ENCODE measurements around the gene COG5. TPM values are rescaled to one million over a fixed set of nuclear protein-coding genes. Genes with fewer than 3 reads are reported as not detected.
A peak's percentile ranks its signal among the peaks of the same experiment; 100 is the strongest.

Gene COG5
- total and polyA plus RNA-seq, 2 experiments from 2014 or later = 15.4 to 36.5 TPM

DNA sequence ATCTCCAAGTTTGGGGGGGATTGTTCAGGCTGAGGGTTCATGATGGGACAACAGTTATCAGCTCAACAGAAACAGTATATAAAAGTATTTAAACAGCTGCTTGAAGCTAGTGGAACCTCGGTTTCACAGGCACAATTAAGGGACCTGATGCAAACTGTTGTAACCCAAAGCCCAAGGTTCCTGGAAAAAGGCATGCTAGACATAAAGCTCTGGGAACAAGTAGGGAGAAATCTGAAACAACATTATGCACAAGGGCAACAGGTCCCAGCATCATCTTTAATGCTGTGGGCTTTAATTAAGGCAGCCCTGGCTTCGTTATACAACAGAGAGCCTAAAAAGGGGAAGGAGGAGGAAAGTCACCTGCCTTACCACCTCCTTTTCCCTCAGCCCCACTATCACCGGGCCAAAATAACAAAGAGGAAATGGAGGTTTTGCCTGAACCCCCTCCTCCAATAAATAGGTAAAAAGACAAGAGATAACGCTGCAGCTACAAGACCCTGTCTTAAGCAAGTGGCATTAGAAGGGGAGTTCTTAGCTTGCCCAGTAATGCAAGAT, 177.1 kb downstream of the COG5 start:
- Histone ChIP-seq H2AFZ (no peak overlapping the region), H3K4me1 (ENCODE audit: insufficient read depth) (peaks cover 26% of the 10 kb centered on the region), H3K27ac (ENCODE audit: low read depth) (no peak overlapping the region), H3K27me3 (ENCODE audit: insufficient read depth) (no peaks in the 10 kb centered on the region), H3F3A (replicated peaks; ENCODE audit: low read depth) (no peaks in the 10 kb centered on the region), H3K4me3 (no peak overlapping the region), H3K36me3 (ENCODE audit: insufficient read depth) (no peaks in the 10 kb centered on the region), H3K4me2 (peak overlapping the region; percentile 42), H3K79me2 (replicated peaks; ENCODE audit: insufficient read depth) (no peaks in the 10 kb centered on the region), H4K20me1 (replicated peaks; ENCODE audit: insufficient read depth) (no peaks in the 10 kb centered on the region), H3K9me2 (ENCODE audit: insufficient read depth) (no peaks in the 10 kb centered on the region)
- peaks cover 14% of the 10 kb centered on the region for H3K9me3 Mint-ChIP-seq
- H3K4me1 Mint-ChIP-seq = peaks cover 48% of the 10 kb centered on the region
- peaks cover 10% of the 10 kb centered on the region for H3K27me3 Mint-ChIP-seq (ENCODE audit: insufficient read depth, low read depth, poor library complexity)
- ATAC-seq (no peak), DNase-seq (ENCODE audit: low spot score) (no peak)
- no peak overlapping the region for H3K27ac Mint-ChIP-seq
- H3K36me3 Mint-ChIP-seq (ENCODE audit: low read depth) = peaks cover 13% of the 10 kb centered on the region
- H3K4me3 Mint-ChIP-seq = no peak overlapping the region
- TF ChIP-seq, protein P1, sequence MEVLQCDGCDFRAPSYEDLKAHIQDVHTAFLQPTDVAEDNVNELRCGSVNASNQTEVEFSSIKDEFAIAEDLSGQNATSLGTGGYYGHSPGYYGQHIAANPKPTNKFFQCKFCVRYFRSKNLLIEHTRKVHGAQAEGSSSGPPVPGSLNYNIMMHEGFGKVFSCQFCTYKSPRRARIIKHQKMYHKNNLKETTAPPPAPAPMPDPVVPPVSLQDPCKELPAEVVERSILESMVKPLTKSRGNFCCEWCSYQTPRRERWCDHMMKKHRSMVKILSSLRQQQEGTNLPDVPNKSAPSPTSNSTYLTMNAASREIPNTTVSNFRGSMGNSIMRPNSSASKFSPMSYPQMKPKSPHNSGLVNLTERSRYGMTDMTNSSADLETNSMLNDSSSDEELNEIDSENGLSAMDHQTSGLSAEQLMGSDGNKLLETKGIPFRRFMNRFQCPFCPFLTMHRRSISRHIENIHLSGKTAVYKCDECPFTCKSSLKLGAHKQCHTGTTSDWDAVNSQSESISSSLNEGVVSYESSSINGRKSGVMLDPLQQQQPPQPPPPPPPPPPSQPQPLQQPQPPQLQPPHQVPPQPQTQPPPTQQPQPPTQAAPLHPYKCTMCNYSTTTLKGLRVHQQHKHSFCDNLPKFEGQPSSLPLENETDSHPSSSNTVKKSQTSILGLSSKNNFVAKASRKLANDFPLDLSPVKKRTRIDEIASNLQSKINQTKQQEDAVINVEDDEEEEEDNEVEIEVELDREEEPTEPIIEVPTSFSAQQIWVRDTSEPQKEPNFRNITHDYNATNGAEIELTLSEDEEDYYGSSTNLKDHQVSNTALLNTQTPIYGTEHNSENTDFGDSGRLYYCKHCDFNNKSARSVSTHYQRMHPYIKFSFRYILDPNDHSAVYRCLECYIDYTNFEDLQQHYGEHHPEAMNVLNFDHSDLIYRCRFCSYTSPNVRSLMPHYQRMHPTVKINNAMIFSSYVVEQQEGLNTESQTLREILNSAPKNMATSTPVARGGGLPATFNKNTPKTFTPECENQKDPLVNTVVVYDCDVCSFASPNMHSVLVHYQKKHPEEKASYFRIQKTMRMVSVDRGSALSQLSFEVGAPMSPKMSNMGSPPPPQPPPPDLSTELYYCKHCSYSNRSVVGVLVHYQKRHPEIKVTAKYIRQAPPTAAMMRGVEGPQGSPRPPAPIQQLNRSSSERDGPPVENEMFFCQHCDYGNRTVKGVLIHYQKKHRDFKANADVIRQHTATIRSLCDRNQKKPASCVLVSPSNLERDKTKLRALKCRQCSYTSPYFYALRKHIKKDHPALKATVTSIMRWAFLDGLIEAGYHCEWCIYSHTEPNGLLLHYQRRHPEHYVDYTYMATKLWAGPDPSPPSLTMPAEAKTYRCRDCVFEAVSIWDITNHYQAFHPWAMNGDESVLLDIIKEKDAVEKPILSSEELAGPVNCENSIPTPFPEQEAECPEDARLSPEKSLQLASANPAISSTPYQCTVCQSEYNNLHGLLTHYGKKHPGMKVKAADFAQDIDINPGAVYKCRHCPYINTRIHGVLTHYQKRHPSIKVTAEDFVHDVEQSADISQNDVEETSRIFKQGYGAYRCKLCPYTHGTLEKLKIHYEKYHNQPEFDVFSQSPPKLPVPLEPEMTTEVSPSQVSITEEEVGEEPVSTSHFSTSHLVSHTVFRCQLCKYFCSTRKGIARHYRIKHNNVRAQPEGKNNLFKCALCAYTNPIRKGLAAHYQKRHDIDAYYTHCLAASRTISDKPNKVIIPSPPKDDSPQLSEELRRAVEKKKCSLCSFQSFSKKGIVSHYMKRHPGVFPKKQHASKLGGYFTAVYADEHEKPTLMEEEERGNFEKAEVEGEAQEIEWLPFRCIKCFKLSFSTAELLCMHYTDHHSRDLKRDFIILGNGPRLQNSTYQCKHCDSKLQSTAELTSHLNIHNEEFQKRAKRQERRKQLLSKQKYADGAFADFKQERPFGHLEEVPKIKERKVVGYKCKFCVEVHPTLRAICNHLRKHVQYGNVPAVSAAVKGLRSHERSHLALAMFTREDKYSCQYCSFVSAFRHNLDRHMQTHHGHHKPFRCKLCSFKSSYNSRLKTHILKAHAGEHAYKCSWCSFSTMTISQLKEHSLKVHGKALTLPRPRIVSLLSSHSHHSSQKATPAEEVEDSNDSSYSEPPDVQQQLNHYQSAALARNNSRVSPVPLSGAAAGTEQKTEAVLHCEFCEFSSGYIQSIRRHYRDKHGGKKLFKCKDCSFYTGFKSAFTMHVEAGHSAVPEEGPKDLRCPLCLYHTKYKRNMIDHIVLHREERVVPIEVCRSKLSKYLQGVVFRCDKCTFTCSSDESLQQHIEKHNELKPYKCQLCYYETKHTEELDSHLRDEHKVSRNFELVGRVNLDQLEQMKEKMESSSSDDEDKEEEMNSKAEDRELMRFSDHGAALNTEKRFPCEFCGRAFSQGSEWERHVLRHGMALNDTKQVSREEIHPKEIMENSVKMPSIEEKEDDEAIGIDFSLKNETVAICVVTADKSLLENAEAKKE (CRISPR knock-in tag; IDR thresholded peaks at IDR 0.05) = no peak
- TF ChIP-seq NANOG (IDR thresholded peaks at IDR 0.05; ENCODE audit: borderline replicate concordance) (no peak), JUNB (IDR thresholded peaks at IDR 0.05; ENCODE audit: unreplicated experiment) (no peak), STAT1 (IDR thresholded peaks at IDR 0.05; ENCODE audit: unreplicated experiment) (no peak)

DNA sequence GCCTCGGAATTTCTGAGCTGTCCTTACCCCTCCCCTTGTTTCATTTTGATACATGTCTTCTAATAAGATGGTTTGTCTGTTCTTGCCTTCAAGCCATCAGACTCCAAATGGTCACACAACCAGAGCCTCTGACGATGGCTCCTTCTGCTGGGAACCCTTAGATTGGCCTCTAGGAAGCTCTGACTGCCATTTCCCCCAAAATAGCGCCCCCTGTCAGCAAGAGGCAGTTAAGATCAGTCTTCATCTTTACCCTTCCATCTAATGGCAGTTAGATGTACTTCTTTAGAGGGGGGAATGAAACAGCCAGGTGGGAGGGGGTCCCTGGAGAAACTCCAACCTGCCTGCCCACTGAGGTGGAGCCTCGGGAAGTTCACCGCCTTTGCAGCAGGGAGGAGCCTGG, 179.7 kb downstream of the COG5 start:
- no peaks in the 10 kb centered on the region for H3K9me2 ChIP-seq (ENCODE audit: insufficient read depth)
- H3K4me2 ChIP-seq = no peak overlapping the region
- H3K27ac ChIP-seq (ENCODE audit: low read depth) = no peak overlapping the region
- Mint-ChIP-seq H3K4me1 (peaks cover 25% of the 10 kb centered on the region), H3K36me3 (ENCODE audit: low read depth) (peaks cover 13% of the 10 kb centered on the region), H3K27ac (no peak overlapping the region), H3K27me3 (ENCODE audit: insufficient read depth, low read depth, poor library complexity) (peaks cover 6% of the 10 kb centered on the region), H3K4me3 (no peak overlapping the region), H3K9me3 (peaks cover 14% of the 10 kb centered on the region)
- H4K20me1 ChIP-seq (replicated peaks; ENCODE audit: insufficient read depth) = no peaks in the 10 kb centered on the region
- no peaks in the 10 kb centered on the region for H3F3A ChIP-seq (replicated peaks; ENCODE audit: low read depth)
- no peak overlapping the region for H2AFZ ChIP-seq
- no peaks in the 10 kb centered on the region for H3K79me2 ChIP-seq (replicated peaks; ENCODE audit: insufficient read depth)
- no peaks in the 10 kb centered on the region for H3K36me3 ChIP-seq (ENCODE audit: insufficient read depth)
- ATAC-seq (no peak), DNase-seq (ENCODE audit: low spot score) (peak; percentile 28)
- H3K27me3 ChIP-seq (ENCODE audit: insufficient read depth) = no peaks in the 10 kb centered on the region
- H3K4me1 ChIP-seq (ENCODE audit: insufficient read depth) = peaks cover 15% of the 10 kb centered on the region; the same call in 1 of the 2 replicates
- H3K4me3 ChIP-seq = no peak overlapping the region
- TF ChIP-seq STAT1 (IDR thresholded peaks at IDR 0.05; ENCODE audit: unreplicated experiment) = no peak
- TF ChIP-seq EZH2phosphoT487 (IDR thresholded peaks at IDR 0.05; ENCODE audit: unreplicated experiment) = no peak
- TF ChIP-seq, protein P2, sequence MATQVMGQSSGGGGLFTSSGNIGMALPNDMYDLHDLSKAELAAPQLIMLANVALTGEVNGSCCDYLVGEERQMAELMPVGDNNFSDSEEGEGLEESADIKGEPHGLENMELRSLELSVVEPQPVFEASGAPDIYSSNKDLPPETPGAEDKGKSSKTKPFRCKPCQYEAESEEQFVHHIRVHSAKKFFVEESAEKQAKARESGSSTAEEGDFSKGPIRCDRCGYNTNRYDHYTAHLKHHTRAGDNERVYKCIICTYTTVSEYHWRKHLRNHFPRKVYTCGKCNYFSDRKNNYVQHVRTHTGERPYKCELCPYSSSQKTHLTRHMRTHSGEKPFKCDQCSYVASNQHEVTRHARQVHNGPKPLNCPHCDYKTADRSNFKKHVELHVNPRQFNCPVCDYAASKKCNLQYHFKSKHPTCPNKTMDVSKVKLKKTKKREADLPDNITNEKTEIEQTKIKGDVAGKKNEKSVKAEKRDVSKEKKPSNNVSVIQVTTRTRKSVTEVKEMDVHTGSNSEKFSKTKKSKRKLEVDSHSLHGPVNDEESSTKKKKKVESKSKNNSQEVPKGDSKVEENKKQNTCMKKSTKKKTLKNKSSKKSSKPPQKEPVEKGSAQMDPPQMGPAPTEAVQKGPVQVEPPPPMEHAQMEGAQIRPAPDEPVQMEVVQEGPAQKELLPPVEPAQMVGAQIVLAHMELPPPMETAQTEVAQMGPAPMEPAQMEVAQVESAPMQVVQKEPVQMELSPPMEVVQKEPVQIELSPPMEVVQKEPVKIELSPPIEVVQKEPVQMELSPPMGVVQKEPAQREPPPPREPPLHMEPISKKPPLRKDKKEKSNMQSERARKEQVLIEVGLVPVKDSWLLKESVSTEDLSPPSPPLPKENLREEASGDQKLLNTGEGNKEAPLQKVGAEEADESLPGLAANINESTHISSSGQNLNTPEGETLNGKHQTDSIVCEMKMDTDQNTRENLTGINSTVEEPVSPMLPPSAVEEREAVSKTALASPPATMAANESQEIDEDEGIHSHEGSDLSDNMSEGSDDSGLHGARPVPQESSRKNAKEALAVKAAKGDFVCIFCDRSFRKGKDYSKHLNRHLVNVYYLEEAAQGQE (IDR thresholded peaks at IDR 0.05; ENCODE audit: unreplicated experiment) = no peak
- TF ChIP-seq, protein P3, sequence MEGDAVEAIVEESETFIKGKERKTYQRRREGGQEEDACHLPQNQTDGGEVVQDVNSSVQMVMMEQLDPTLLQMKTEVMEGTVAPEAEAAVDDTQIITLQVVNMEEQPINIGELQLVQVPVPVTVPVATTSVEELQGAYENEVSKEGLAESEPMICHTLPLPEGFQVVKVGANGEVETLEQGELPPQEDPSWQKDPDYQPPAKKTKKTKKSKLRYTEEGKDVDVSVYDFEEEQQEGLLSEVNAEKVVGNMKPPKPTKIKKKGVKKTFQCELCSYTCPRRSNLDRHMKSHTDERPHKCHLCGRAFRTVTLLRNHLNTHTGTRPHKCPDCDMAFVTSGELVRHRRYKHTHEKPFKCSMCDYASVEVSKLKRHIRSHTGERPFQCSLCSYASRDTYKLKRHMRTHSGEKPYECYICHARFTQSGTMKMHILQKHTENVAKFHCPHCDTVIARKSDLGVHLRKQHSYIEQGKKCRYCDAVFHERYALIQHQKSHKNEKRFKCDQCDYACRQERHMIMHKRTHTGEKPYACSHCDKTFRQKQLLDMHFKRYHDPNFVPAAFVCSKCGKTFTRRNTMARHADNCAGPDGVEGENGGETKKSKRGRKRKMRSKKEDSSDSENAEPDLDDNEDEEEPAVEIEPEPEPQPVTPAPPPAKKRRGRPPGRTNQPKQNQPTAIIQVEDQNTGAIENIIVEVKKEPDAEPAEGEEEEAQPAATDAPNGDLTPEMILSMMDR (conservative IDR thresholded peaks at IDR 0.05; ENCODE audit: low read depth in 2 of 2) = peak; percentile 59 to 62
- no peak for TF ChIP-seq CREB1 (CRISPR knock-in tag; IDR thresholded peaks at IDR 0.05; ENCODE audit: low read depth)
- no peak for TF ChIP-seq NANOG (IDR thresholded peaks at IDR 0.05; ENCODE audit: borderline replicate concordance)
- TF ChIP-seq ZNF331 (CRISPR knock-in tag; IDR thresholded peaks at IDR 0.05; ENCODE audit: low read depth) = no peak
- no peak for TF ChIP-seq ZNF114 (CRISPR knock-in tag; IDR thresholded peaks at IDR 0.05)
